Right ventricle myocardium superior (tissue), 1 donor: Measurements from ENCODE around the gene ZNF358. TPM values are rescaled to one million over a fixed set of nuclear protein-coding genes. Genes with fewer than 3 reads are reported as not detected.

Experiments
- ATAC-seq: fragments of 200-7000 bp; cut with Tn5 transposase; one replicate; pipeline ENCODE4 v1.9.1; 2020; ENCODE audit warnings: mild to moderate bottlenecking; ENCODE audit not compliant: poor library complexity
- DNase-seq: peaks from one replicate; pipeline ENCODE4 v3.0.0-alpha.2; 2020
- intact Hi-C: fragments of 100-400 bp; cut with DNase I; formaldehyde crosslinking; loops from one replicate; pipeline ENCODE4 v1.11.2; 2022
- total RNA-seq: library from RNA; stranded (reverse); fragmentation: NEBNext Ultra II Directional; extraction: Animal tissue kit (Norgen Biotek cat#: 25700); gene quantifications from one replicate; pipeline ENCODE4 v1.2.1, GENCODE V29; 2021
- donor health status: DM: no; HTN: yes; CAD: no; lungs with severe emphysema.

Gene ZNF358
- total RNA-seq, 1 donor from 2014 or later = 92.1 TPM

DNA sequence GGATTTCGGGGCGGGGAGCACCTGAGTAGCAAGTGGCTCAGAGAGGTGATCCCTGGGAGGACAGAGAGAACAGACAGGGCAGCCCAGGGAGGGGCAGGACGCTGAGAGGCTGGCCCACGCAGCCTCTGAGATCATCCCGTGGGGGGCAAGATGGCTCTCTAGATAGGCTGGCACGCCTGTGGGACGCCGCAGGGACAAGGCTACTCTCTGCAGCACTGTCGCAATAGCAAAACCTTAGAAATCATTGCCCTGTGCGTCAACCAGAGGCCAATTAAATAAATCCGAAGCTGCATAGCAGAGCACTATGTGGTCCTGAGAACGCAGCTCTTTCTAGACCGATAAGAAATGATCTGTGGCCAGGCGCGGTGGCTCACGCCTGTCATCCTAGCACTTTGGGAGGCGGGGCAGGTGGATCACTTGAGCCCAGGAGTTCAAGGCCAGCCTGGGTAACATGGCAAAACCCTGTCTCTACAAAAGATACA lies 32.1 kb upstream of the ZNF358 start:
- no peak for DNase-seq
- no peak for ATAC-seq
- intact Hi-C loops = no loop called here

DNA sequence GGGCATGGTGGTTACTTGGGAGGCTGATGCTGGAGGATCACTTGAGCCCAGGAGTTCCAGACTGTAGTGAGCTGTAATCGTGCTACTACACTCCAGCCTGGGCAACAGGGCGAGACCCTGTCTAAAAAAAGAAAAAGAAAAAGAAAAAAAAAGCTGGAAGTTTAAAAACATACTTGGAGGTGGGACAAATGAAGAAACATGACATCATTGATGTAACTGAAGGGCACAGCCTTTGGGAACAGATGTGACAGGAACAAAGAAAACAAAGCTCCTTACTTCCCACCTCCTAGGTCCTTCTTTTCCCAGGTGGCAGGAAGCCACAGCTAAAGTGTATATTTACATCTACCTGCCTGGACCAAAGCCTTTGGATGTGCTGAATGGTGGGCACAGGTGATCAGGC lies 29.0 kb upstream of the ZNF358 start:
- no peak for DNase-seq
- intact Hi-C loops = no loop called here

DNA sequence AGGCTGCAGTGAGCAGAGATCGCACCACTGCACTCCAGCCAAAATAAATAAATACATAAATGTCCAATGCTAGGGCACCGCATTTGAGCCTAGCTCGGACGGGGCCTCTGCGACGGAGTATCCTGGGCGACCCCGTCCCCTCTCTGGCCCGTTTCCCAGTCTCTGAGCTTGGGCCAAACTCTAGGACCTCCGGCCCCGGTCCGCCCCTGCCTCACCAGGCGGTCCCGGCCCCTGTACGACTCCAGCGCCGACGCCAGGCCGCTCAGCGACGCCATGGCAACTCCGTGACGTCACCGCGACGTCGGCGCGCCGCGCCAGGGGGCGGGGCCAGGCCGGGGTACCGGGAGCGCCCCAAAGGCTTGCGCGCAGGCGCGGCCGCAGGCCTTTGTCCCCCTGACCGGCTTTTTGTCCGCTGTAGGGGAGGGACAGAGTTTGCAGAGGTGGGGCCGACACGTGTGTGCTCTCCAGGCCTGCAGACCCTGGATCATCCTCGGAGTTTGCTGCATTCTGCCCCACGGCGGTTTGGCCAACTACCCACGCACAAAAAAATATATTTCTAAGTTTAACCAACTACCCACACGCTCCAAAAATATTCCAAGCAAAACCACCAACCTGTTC lies 27.1 kb upstream of the ZNF358 start, which contains the start of gene PEX11G:
Gene PEX11G, minus strand, starts transcription at position 300 of the 618 bp plus-strand sequence. Its CDS starts 25 bp downstream, at position 275.
- DNase-seq (peak; percentile 96), ATAC-seq (peak; percentile 100)
- intact Hi-C loops = no loop called here

More for the DNA sequence above, 29.0 kb upstream of the ZNF358 start:
- ATAC-seq = no peak

DNA sequence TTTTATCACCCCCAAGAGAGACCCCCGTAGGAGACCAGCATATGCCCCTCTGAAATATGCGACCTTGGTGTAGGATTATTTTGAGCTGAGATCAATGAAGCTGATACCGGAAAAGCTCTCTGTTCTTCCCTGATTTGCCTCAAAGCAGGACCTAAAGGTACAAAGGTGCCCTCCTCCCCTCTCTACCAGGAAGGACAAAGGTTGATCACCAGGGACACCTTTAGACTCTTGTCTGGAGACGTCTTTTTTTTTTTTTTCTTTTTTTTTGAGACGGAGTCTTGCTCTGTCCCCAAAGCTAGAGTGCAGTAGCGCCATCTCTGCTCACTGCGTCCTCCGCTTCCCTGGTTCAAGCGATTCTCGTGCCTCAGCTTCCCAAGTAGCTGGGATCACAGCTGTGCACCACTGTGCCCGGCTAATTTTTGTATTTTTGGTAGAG lies 26.3 kb upstream of the ZNF358 start:
- intact Hi-C loops = no loop called here

DNA sequence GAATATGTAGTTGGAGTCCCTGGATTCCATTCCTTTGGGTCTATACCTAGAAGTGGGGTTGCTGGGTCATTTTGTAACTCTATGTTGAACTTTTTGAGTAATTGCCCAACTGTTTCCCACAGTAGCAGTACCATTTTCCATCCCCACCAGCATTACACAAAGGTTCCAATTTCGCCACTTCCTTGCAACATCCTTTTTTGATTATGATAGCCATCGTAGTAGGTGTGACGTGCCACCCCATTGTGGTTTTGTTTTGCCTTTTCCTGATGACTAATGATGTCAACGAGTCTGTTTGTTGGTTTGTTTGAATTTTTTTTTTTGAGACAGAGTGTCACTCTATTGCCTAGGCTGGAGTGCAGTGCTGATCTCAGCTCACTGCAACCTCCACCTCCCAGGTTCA lies 23.8 kb upstream of the ZNF358 start:
- intact Hi-C loops = no loop called here
- no peak for ATAC-seq
- no peak for DNase-seq

More for the DNA sequence above, 26.3 kb upstream of the ZNF358 start:
- ATAC-seq (no peak), DNase-seq (no peak)

DNA sequence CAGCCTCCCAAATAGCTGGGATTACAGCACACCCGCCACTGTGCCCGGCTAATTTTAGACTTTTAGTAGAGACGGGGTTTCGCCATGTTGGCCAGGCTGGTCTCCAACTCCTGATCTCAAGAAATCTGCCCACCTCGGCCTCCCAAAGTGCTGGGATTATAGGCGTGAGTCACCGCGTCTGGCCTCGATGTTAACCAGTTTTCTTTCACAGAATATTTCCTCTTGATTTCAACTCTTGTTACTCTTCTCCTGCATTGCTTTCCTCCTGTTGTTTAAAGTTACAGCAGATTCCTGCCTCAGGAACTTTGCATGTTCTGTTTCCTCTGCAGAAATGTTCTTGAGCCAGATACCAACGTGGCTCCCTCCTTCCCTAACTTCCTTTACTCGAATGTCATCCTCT lies 23.3 kb upstream of the ZNF358 start:
- DNase-seq = no peak

DNA sequence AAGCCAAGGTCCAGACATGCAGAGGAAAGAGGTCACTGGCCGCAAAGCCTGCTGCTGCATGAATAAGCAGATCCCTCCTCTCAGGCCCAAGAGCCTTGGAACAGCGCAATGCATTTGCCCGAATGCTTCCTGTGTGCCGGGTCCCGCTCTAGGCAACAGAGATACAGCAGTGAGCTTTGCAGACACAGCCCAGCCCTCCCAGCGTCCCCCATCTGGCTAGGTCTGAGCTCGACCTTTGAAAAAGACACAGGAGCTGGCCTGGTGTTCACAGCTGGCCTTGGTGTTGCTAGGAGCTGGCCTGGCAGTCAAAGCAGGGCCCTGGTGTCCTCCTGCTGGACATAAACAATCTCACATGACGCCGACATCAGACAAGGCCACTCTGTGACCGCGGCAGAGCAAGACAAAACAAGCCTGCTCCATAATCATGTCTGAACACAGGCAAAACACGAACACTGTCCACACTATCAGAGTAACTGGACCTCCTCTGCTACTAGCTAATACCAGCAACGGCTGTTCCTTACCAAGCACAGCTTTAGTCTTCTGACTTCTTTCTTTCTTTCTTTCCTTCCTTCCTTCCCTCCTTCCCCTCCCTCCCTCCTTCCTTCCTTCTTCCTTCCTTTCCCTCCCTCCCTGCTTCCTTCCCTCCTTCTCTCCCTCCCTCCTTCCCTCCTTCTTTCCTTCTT lies 21.3 kb upstream of the ZNF358 start:
- intact Hi-C loops = no loop called here
- DNase-seq (peak; percentile 68), ATAC-seq (peak; percentile 83)

More for the DNA sequence above, 23.3 kb upstream of the ZNF358 start:
- intact Hi-C loops = no loop called here
- no peak for ATAC-seq

DNA sequence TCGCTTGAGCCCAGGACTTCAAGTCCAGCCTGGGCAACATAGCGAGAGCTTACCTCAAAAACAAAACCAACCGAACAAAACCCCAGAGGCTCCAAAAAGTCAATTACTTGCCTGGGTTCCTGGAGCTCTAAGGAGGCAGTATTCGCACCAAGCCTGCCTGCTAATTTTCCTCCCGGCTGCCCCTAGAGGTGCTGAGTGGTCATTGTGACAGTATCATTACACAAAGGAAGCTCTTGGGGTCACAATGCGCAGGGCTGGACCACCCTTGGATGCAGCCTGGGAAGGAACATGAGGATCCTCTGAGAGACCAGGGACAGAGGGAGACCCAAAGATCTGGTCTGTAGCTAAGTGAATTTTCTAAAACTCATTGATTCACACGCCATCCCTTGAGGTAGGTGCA lies 18.6 kb upstream of the ZNF358 start:
- intact Hi-C loops = no loop called here
- no peak for DNase-seq
- ATAC-seq = no peak

DNA sequence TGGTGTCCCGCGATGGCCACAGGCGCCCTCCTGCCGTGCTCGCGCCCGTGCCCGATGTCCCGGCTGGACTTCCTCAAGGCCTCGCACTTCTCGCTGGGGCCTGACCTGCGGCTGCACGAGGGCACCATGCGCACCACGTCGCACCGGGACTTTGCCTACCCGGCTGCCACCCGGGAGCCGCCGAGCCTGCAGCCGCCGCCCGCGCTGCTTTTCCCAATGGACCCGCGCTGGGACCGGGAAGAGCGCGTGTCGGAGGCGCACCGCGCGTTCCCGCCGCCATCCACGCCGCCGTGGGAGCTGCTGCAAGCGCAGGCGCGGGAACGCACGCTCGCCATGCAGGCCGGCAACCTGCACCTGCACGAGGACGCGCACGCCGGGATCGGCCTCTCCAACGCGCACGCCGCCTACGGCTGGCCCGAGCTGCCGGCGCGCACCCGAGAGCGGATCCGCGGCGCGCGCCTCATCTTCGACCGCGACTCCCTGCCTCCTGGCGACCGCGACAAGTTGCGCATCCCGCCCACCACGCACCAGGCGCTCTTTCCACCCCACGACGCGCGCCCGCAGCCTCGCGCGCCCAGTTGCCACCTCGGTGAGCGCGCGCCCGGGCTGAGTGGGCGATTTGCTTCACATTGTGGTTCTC lies 15.0 kb upstream of the ZNF358 start:
- intact Hi-C loops = no loop called here
- ATAC-seq (peak; percentile 49), DNase-seq (no peak)

DNA sequence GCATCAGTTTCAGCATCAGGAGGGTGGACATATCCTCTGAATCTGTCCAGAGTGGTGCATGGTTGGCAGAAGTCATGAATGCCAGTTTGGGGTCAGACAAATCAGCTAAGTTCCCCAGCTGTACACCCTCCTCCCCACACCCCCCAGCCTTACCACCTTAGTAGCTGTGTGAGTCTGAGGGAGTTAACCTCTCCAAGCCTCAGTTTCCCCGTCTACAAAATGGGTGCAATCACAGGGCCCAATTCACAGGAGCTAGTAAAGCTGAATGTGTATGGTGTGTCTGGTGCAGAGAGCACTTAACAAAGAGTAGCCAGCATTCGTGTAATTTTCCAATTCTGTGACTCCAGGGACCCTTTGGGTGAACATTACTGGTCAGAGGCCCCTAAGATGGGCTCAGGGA lies 13.4 kb upstream of the ZNF358 start:
- ATAC-seq (no peak), DNase-seq (no peak)
- intact Hi-C loops = no loop called here

DNA sequence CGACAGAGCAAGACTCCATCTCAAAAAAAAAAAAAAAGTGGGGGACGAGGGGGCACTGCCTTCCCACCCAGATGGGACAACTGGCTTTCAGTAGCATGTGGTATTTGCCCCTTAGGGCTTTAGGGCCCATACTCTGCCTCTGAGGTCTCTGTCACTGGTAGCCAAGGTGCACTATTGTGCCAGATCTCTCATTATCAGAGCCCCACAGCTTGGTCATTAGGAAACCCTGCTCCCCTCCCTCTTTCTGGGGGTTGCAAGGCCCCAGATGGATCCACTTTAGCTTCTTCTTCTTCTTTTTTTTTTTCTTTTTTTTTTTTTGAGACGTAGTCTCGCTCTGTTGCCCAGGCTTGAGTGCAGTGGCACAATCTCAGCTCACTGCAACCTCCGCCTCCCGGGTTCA lies 11.2 kb upstream of the ZNF358 start:
- no peak for DNase-seq
- no peak for ATAC-seq
- intact Hi-C loops = no loop called here

DNA sequence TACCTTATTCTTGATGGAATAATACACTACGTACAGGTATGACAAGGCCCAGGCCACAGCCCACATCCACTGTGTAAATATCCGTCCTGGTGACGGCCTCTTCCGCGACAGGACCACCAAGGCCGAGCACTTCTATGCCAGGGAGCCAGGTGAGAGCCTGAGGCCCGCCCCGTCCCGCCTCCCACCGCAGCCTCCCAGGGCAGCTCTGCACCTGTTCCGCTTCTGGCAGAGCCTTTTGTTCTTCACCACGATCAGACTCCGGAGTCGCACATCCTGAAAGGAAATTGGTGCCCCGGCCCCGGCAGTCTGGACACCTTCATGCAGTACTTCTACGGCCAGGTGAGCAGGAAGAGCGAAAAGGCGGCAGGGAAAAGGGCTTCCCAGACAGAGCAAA lies 10.6 kb upstream of the ZNF358 start:
- DNase-seq (no peak), ATAC-seq (no peak)
- intact Hi-C loops = no loop called here

DNA sequence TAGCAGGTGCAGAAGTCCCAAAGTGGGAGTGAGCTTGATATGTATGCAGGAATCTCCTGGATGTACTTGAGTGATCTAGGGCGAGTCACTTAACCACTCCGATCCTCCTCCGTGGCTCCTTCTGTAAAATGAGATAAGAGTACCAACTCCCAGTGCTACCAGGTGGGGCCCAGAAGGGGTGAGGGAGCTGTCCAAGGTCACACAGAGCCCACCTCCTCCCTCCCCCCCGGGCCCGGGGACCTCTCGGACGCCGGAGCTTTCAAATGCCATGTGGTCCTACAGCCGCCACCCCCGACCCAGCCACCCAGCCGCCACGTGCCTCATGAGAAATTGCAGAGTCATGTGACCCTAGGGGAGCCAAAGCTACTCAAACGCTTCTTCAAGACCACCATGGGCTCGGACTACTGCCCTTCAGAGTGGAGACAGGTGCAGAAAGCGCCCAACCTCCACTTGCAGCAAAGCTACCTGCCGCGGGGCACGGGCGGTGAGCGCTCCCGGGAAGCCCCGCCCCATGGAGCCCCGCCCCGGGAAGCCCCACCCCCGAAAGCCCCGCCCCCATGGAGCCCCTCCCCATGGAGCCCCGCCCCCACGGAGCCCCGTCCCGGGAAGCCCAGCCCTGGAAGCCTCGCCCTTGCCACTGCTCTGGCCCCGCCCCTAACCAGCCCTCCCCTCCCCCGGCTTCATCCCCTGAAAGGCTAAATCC lies 10.1 kb upstream of the ZNF358 start:
- DNase-seq = no peak
- peak; percentile 49 for ATAC-seq
- intact Hi-C loops = no loop called here

DNA sequence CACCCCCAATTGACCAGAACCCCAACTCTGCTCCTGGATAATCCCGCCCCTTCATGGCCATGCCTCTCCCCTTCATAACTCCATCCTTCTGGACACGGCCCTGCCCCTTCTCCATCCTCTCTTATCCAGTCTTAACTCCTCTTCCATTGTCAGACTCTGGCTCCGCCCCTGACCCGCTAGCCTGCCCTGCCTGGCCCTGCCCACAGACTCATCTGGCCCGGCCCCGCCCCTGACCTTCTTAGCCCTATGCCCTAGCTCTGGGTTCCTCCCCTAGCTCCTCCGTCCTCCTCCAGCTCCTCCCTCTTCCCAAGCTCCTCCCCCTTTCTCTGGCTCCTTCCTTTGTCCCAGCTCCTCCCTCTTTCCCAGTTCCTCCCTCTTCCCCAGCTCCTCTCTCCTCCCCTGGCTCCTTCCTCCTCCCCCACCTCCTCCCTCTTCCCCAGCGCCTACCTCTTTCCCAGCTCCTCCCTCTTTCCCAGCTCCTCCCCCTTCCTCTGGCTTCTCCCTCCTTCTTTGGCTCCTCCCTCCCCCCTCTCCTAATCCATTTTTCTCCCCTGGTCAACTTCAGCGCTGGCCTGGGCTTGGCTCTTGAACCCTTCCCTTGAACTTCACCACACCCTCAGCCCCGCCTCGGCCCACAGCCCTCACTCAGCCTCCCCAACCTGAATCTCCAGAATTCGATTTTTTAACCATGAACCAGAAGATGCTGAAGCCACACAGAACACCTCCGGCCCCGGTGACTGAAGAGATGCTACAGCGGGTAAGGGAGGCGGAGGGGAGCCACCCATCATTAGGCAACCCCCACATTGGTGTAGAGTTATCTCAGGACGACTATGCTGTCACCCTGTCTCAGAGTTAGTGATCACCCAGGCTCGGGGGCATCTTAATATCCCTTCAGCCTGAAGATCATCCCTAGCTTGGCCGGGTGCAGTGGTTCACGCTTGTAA lies 9.2 kb upstream of the ZNF358 start:
- DNase-seq = peak; percentile 91
- intact Hi-C loops = no loop called here
- peak; percentile 90 for ATAC-seq

DNA sequence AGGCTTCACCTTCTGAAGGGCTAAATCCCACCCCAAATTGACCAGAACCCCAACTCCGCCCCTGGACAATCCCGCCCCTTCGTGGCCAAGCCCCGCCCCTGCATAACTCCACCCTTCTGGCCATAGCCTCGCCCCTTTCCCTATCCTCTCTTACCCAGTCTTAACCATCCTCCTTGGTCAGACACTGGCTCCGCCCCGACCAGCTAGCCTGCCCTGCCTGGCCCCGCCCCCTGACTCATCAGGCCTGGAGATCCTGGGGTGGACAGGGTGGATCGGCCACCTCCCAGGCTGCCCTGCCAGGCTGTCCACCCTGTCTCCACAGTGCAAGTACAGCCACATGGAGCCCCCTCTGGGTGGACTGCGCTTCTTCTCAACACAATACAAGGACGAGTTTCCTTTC lies 8.0 kb upstream of the ZNF358 start:
- intact Hi-C loops = no loop called here
- peak; percentile 41 for ATAC-seq

DNA sequence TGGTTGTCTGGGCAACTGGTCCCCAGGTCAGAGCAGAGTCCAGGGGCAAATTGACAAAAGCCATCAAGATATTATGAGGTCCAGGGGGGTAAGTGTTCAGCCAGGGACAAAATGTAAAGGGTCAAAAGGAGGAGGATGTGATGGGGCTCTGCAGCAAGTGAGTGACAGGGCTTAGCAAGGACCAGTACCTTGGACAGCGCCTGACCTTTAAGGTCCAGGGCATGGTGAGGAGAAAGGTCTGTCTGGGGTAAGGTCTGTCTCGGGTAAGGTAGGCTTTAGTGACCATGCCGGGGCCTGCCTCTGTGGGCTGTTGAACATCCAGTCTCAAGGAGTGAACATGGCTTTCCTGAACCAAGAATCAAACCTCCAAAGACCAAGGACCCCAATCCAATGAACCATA lies 6.3 kb upstream of the ZNF358 start:
- DNase-seq (no peak), ATAC-seq (no peak)
- intact Hi-C loops = loop anchor here (10.0 kb wide), 1 partner anchor 115 kb away; no protein-coding TSS in a partner anchor

More for the DNA sequence above, 8.0 kb upstream of the ZNF358 start:
- peak; percentile 83 for DNase-seq

DNA sequence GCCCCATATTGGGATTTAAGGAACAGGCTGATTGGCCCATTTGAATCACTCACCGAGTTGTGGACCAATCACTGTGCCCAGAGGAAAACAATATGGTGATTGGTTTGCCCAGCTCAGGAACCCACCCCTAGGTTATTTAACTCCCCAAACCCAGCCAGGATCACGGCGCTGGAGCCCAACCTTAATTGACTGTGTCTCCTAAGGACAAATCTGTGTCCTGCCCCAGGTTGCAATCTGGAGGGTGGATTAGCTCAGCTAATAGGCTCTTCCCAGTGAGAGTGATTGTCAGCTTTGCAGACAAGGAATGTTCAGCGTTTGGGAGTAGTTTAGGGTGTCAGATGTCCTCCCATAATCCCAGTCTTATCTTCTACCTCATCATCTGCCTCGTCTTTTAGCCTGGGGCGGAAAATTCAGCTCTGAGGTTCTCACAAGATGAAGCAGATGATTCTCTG lies 3.5 kb upstream of the ZNF358 start:
- DNase-seq (peak; percentile 21), ATAC-seq (no peak)
- intact Hi-C loops = loop anchor here (10.0 kb wide), 1 partner anchor 118 kb away; no protein-coding TSS in a partner anchor
